NK-92 (cell line): Measurements from ENCODE around the gene BCAS3.
"Not testable (repeated sequence)": the region's sequence is repeated elsewhere in the genome, so short reads cannot be mapped to it uniquely, and the experiment has no call there.

Source experiments
- DNase-seq: peaks from one replicate; lab custom pipeline; 2025; ENCODE audit not compliant: unreplicated experiment; lab: John Stamatoyannopoulos, UW

Gene BCAS3

GRCh38 chr17:61427567-61427966 is 749.9 kb downstream of the BCAS3 start:
- no peak for DNase-seq

GRCh38 chr17:61429274-61429673 is 751.6 kb downstream of the BCAS3 start:
- DNase-seq = no peak

GRCh38 chr17:61429831-61430230 is 752.2 kb downstream of the BCAS3 start:
- DNase-seq = not testable (repeated sequence)

- DNase-seq = no peak
These were observed 754.1 kb downstream of the BCAS3 start for GRCh38 chr17:61431594-61432311.

- no peak for DNase-seq
These were observed 758.6 kb downstream of the BCAS3 start for GRCh38 chr17:61436273-61436672.

GRCh38 chr17:61436995-61437704 is 759.5 kb downstream of the BCAS3 start:
- no peak for DNase-seq

- no peak for DNase-seq
These were observed 763.0 kb downstream of the BCAS3 start for GRCh38 chr17:61440697-61441096.

- DNase-seq = not testable (repeated sequence)
These were observed 763.9 kb downstream of the BCAS3 start for GRCh38 chr17:61441507-61441906.

GRCh38 chr17:61442136-61442775 is 764.6 kb downstream of the BCAS3 start:
- DNase-seq = no peak
